ENCODE measurements around the gene CST9L.

Gene CST9L

DNA sequence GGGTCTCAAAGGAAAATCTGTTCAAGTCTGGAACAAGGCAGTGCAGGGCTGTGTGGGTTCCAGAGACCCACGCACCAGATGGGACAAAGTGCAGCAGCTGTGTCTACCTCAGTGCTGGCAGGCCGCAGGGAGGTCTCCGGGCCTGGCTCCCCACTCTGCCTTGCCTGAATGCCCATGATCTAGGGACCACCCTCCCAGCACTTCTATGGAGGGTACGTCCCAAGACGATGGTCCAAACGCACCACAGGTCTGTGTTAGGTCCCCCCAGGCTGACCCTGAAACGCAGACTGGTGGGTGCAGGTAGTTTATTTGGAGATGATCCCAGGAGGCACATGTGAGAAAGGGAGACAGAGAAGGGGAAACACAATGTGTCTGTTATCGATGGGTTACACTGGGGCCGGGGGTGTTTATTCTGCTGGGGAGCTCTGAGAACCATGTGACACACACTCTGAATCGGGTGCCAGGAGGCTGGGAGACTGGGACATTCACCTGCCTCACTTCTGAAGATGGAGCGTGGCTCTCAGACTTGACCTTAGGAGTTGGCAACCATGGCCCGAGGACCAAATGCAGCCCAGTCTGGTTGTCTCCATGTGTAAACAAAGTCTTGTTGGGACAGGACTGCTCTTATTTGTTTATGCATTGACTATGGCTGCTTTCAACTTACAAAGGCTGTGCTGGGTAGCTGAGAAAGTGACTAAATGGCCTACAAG lies 21.7 kb downstream of the CST9L start:
- DNase-seq (ENCODE audit: low read depth): no peak

DNA sequence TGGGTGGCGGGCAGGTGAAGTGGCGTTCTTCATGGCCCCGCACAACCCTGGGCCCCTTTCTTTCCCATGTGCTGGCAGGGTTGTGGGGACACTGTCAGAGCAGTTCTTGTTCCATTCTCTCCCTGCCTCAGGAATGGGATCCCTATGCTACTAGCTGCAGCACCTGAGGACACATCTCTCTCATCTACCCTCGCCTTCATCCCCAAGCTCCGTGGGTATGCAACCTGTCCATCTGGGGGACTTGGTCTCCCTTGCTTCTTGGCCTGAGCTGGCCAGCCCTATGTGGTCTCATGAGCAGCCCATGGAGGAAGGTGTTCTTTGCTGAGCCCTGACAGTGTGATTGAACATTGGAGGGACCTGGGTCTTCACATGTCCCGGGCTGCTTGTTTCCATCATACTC lies 24.2 kb downstream of the CST9L start:
- no peak for DNase-seq (ENCODE audit: low read depth)

DNA sequence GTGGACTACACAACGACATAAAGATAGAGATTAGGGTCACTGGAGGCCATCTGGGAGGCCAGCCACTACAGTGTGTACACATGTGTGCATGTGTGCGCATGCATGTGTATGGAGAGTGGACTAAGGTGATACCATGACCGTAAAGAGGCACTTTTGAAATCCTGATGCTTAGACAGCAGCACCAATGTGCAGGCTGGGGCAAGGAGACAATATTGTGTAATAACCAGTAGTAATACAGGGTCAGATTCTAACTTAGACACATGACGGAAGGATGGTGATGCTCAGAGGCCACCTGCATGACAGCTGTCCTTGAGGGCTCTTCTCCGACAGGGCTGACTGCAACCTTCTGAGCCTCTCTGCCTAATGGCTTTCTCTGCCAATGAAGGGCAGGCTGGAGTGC lies 25.5 kb downstream of the CST9L start:
- no peak for DNase-seq (ENCODE audit: low read depth)

DNA sequence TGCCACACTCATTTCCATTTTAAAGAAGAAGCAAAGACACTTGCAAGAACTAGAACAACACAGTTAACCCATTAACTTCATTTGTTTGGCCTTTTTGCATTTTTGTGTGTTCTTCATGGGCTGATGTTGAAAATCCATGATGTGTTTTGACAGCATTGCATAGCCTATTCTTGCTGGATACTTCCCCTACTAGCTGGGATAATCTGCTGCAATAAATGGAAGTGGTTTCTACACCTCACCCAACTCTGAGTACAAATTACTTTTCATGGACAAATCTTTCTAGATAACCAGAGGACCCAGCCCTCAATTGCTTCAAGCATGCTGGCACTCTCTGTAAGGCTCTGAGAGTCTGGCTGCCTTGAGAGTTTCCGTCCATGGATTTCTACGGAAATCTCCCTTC lies 26.5 kb downstream of the CST9L start:
- DNase-seq (ENCODE audit: low read depth): no peak

DNA sequence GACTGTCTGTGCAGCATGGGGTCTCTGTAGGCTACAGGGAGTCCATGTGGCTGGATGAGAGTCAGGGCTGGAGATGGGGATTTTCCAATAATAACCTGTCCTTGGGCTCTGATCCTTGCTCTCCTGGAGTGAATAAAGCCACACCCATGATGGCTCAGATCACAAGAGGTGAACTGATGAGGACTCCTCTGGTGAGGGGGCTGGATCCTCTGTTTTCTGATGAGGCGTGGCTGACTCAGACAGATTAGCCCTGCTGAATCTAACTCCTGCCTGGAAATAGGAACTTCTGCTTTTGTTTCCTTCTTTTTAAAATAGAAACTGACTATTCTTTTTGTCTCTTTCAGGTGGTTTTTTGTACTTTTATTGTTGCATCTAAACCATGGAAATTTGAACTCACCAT lies 27.0 kb downstream of the CST9L start:
- no peak for DNase-seq (ENCODE audit: low read depth)

DNA sequence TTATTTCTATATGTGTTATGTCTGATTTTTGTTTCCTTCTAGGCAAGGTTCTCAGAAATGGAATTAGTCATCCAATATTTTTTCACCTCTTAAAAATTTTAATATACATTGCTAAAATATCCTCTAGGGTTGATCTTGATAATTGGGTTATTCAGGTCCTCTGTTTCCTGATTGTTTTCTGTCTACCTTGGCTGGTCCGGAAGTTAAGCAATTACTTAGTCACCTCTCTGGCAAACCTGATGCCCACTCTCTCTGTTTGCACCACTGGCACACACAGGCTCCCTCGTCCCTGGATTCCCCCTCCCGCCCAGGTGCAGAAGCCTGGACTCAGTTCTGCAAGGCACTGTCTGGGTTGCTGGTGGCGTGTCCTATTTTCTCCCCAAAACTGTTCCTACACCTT lies 27.7 kb downstream of the CST9L start:
- no peak for DNase-seq (ENCODE audit: low read depth)

DNA sequence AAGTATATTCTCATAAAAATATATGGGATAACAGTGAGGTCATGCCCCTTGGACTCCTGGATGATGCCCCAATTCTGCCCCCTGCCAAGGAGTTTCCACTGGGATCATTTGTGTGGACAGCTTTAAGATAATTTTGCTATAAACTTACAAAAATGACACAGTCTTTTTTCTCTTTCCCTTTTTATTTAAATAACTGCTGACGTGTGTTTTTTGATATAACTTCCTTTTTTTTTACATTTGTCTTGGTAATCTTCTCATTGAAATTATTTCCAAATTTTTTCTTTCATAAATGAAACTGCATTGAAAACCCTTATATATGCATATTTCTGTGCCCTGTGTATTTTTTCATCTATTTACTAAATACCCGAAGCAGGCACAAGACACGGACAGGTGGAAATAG lies 31.3 kb downstream of the CST9L start:
- DNase-seq (ENCODE audit: low read depth): no peak

DNA sequence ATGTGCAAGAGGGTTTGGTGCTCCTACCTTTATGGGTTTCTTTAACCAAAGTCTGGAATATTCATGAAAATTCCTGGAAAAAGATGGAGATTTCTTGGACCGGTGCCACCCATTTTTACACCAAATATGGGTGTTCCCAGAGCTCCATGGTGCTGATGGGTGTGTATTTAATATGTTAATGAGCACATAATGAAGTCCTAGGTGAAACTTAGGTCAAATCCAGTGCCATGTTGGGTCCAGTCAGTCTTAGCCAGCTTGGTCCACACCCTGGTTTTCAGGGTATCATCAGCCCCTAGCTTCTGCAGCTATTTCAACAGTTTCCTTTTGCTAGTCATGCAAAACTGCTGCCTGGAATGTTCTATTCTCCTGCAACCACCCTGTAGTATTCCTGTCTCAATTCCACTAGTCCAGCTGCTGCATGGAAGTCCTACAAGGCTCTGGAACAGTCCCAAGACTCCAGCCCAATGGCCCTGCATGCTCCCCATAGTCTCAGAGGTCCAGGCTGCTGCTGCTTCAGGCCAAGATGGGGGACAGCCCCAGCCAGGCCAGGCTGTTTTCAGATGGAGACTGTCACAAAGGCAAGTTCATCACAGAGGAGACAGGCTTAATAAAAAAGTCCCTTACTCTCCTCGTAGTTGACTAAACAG lies 31.8 kb downstream of the CST9L start:
- no peak for DNase-seq (ENCODE audit: low read depth)

DNA sequence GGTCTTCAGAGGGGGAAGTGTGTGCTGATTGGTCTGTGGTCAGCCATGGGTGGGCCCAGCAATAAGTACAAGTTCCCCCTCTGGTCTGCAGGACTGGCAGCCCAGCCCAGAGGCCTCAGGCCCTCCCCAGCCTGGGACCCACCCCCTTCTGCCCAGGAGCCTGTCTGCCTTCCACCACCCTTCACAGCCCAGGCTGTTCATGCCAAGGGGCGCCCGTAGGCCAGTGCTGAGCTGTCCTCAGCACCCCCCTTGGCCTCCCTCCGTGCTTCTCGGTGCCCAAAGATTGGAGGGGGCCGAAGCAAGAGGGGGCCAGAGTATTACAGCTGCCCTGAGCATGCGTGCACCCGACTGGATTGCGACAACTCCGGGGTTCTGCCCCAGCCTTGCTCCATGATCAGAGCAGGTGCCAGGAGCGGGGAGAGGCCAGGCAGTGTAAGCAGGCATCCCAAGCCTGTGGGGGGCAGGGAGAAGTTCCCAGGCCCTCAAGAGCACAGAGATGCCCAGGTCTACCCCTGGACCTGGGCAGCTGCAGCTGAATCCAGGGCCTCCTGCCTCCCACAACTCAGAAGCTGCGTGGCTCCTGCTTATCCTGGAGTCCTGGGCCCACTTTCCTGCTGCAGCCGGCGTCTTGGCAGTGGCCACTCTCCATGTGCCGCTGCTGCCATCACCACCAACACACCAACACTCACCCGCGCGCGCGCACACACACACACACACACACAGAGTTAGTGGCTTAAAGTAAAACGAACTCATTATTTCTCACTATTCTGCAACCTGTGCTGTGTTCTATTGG lies 33.3 kb downstream of the CST9L start:
- no peak for DNase-seq (ENCODE audit: low read depth)

DNA sequence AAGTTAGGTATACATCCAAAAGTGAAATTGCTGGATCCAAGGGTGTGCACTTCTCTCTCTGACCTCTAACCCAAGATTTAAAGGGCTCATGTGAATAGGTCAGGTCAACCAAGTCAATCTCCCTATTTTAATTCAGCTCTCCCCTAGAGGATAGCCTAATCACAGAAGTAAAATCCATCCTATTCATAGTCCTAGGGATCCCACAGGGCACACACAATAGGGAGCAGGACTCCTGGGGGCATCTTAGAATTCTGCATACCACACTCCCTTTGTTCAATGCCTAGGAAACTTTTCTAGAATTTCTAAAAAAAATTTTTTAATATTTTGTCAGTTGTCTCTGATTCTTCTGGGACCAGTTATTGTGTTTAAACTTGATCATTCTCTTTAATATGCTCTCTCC lies 35.1 kb downstream of the CST9L start:
- DNase-seq (ENCODE audit: low read depth): no peak

DNA sequence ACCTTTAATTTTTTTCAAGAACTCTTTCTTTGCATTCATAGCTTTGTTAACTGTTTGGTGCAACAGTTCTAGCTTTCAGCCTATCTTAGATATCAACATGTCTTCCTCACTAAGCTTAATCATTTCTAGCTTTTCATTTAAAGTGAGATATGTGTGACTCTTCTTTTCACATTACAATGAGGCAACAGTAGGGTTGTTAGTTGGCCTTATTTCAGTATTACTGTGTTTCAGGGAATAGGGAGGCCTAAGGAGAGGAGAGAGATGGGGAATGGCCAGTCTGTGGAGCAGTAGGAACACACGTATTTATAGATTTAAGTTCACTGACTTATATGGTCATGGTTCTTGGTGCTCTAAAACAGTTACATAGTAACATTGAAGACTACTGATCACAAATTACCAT lies 35.8 kb downstream of the CST9L start:
- DNase-seq (ENCODE audit: low read depth): no peak

DNA sequence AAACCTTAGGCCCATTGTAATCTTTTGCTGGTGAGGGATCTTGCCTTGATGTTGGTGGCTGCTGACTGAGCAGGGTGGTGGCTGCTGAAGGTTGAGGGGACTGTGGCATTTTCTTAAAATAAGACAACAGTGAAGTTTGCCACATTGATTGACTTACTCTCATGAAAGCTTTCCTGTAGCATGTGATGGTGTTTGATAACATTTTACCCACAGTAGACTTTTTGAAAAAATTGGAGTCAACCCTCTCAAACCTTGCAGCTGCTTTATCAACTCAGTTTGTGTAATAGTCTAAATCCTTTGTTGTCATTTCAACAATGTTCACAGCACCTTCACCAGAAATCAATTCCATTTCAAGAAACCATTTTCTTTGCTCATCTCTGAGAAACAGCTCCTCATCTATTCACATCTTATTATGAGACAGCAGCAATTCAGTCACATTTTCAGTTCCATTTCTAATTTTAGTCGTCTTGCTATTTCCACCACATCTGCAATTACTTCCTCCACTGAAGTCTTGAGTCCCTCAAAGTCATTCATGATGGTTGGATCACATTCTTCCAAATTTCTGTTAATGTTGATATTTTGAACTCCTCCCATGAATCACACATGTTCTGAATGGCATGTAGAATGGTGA lies 37.2 kb downstream of the CST9L start:
- no peak for DNase-seq (ENCODE audit: low read depth)

DNA sequence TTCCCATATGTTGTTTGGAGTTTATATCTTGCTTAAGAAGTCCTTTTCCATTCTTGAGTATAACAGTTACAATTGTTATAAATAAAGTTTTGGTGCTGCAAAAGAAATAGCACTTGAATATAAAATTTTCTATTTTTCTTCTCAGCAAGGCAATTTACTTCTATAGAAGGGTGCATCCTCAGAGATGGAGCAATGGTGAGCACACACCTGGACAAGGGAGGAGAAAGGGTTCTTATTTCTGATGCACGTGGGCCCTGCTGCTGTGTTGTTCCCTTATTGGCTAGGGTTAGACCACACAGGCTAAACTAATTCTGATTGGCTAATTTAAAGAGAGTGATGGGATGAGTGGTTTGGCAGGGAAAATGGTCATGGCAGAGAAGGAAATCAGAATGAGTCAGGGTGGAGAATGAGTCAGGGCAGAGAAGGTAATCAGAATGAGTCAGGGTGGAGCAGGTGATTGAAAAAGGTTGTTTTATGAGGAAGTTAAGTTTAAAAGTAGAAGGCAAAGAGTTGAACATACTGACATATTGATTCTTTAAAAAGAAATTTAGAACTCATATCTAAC lies 39.3 kb downstream of the CST9L start:
- no peak for DNase-seq (ENCODE audit: low read depth)

DNA sequence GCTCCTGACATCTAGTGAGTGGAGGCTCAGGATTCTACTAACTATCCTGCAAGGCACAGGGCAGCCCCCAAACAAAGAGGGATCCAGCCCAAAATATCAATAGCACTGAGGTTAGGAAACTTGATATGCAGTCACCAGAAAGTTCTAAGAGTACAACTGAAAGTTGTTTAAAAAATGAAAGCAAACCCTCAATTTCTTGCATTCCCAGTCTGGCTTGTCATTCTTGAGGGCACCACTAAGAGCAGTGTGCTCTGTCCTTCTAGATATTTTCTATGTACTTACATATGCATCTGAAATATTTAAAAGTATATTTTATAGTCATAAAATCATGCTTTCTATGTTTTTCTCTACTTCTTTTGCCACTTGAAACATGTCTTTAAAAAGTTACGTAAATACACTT lies 41.4 kb downstream of the CST9L start:
- no peak for DNase-seq (ENCODE audit: low read depth)

DNA sequence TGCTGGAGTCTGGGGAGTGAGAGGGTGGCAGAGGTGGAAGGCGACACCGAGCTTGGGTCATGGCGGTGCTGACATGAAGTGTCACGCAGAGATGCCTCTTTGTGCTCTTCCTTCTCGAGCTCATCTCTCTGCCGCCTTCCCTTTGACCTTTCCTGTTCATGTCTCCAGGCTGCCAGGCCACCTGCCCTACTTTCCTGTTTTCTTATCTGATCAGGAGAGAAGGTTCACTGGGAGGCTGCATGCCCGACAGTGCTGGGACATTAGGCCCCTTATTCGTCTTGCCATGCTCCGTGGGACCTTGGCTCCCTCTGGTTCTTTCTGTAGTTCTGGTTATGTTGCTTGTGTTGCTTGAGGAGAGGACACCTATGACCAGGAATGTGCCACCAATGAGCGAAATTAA lies 44.1 kb downstream of the CST9L start:
- no peak for DNase-seq (ENCODE audit: low read depth)

DNA sequence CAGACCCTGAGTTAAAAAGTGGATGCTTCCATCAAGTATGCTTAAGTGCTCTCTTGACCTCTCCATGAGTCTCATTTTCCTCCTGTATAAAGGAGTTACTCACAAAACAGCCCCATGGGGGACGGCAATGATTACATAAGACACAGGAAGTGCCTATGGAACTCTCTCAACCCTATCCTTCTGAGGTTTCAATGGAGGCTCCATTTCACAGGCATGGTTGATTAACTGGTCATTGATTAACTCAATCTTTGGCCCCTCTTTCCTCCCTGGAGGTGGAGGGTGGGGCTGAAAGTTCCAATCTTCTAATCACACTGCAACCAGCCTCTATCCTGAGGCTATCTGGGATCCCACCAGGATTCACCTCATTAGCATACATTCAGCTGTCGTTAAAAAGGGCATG lies 48.1 kb downstream of the CST9L start:
- no peak for DNase-seq (ENCODE audit: low read depth)

DNA sequence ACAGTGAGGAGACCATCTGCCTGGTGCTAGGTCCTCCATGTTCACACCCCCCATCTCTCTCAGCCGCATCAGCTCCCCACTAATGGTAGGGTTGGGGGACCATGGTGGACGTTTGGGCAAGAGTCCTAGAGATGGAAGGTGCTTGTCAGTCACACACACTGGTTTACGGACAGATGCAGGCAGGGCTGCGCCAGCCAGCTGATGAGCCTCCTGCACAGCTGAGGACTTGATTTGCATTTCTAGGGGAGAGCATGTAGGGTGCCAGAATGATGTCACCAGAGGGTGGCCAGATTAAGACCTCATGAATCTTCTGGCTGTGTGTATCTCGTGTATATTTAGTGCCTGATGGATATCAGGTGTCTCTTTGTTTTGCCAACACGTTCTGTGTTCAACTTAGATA lies 48.7 kb downstream of the CST9L start:
- no peak for DNase-seq (ENCODE audit: low read depth)

DNA sequence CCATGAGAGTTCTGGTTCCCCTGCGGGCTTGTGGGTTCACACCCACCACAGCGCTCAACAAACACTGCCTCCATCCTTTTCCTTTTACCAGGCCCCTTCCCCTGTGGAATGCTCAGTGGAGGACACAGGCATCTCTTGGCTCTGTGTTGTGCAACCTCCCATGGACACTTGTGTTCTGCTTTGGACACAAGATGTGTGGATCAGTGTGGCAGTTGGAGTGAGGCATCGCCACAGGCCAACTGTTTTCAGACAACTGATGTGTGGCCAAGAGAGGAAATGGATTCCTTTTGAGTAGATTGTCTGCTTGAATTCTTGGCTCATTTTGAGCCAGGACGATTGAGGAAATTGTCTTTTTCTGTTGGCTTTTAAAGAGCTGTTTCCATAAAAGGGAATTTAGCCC lies 50.6 kb downstream of the CST9L start:
- DNase-seq (ENCODE audit: low read depth): no peak

DNA sequence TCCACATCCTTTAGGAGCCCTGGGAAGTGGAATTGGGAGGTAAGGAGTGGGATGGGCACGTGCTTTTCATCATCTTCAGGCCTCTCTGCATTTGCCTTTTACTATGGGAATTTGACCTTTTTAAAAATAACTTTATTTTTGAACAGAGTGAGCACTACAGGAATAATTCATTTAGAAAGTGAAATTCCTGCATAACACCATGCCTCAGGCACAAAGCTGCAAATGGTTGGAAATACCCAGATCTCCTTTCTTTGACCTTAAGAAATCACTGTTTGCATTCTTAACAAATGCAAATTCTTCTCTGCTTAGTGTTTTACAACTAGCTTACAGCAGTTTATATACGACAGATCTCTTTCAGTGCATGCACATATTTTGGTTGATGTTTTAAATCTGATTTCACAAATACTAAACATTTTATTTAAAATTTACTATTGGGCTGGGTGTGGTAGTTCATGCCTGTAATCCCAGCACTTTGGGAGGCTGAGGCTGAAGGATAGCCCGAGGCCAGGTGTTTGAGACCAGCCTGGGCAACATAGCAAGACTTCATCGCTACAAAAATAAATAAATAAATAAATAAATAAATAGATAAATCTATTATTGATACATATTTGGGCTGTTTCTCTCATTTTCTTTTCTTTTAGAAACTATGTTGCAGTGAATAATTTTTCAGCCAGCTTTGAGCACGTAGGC lies 52.9 kb downstream of the CST9L start:
- no peak for DNase-seq (ENCODE audit: low read depth)

DNA sequence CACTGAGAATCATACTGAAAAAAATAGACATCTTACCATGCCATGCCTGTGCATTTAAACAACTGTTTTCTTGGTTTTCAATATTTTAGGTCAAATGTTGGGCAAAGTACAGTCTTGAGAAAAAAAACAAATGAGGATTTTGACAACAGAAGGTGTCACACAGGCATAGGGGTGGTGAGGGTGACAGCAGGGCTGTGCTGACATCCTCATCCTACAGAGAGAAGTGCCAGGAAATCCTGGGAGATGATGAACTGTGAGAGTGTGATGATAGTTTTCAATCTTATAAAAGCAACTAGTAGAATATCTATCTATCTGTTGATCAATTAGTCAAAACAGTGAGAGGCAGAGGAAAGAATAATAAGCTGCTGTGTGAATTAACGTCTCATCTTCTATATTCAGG lies 53.4 kb downstream of the CST9L start:
- no peak for DNase-seq (ENCODE audit: low read depth)
